ENCODE results near the gene CENPM. TPM values are rescaled to one million over a fixed set of nuclear protein-coding genes. Genes with fewer than 3 reads are reported as not detected.
A peak's percentile ranks its signal among the peaks of the same experiment; 100 is the strongest.

CENPM gene
- total and polyA plus RNA-seq, 9 of the 15 experiments (the other 6 are each of a cell fraction or from before 2014, with no cell fraction given), result 11.3 to 67.7 (median 32.3) TPM

GRCh38 chr22:41946629-41947423 lies at the start of gene CENPM (continued):
- TF ChIP-seq MNT (conservative IDR thresholded peaks at IDR 0.05), result peak; percentile 93 to 96
- no peak for TF ChIP-seq RBM22 (IDR thresholded peaks at IDR 0.05; ENCODE audit: low read depth, low read length, poor library complexity, severe bottlenecking)
- TF ChIP-seq SIN3B (IDR thresholded peaks at IDR 0.05; ENCODE audit: low read depth), result peak; percentile 47; the same call in 1 of the 2 replicates
- TF ChIP-seq, protein P1, sequence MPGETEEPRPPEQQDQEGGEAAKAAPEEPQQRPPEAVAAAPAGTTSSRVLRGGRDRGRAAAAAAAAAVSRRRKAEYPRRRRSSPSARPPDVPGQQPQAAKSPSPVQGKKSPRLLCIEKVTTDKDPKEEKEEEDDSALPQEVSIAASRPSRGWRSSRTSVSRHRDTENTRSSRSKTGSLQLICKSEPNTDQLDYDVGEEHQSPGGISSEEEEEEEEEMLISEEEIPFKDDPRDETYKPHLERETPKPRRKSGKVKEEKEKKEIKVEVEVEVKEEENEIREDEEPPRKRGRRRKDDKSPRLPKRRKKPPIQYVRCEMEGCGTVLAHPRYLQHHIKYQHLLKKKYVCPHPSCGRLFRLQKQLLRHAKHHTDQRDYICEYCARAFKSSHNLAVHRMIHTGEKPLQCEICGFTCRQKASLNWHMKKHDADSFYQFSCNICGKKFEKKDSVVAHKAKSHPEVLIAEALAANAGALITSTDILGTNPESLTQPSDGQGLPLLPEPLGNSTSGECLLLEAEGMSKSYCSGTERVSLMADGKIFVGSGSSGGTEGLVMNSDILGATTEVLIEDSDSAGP (CRISPR knock-in tag; IDR thresholded peaks at IDR 0.05), result peak; percentile 96
- TF ChIP-seq NUFIP1 (IDR thresholded peaks at IDR 0.05; ENCODE audit: partially characterized antibody), result no peak
- no peak for TF ChIP-seq GATAD2B (IDR thresholded peaks at IDR 0.05; ENCODE audit: borderline replicate concordance)
- no peak for TF ChIP-seq ZNF764 (CRISPR knock-in tag; IDR thresholded peaks at IDR 0.05; ENCODE audit: low read depth)
- TF ChIP-seq ZNF197 (CRISPR knock-in tag; IDR thresholded peaks at IDR 0.05; ENCODE audit: low read depth), result no peak
- peak; percentile 76 for TF ChIP-seq FOXM1 (IDR thresholded peaks at IDR 0.05; ENCODE audit: low read depth)
- TF ChIP-seq FOXM1 (CRISPR knock-in tag; IDR thresholded peaks at IDR 0.05; ENCODE audit: low read depth), result no peak
- TF ChIP-seq, protein P2, sequence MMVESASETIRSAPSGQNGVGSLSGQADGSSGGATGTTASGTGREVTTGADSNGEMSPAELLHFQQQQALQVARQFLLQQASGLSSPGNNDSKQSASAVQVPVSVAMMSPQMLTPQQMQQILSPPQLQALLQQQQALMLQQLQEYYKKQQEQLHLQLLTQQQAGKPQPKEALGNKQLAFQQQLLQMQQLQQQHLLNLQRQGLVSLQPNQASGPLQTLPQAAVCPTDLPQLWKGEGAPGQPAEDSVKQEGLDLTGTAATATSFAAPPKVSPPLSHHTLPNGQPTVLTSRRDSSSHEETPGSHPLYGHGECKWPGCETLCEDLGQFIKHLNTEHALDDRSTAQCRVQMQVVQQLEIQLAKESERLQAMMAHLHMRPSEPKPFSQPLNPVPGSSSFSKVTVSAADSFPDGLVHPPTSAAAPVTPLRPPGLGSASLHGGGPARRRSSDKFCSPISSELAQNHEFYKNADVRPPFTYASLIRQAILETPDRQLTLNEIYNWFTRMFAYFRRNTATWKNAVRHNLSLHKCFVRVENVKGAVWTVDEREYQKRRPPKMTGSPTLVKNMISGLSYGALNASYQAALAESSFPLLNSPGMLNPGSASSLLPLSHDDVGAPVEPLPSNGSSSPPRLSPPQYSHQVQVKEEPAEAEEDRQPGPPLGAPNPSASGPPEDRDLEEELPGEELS (CRISPR knock-in tag; IDR thresholded peaks at IDR 0.05; ENCODE audit: borderline replicate concordance), result 0 out of 2 replicates have a peak, but pooled peaks have one; percentile 61
- TF ChIP-seq ZBED1 (IDR thresholded peaks at IDR 0.05), result no peak
- TF ChIP-seq NR1H2 (CRISPR knock-in tag; IDR thresholded peaks at IDR 0.05), result no peak
- peak; percentile 91 for TF ChIP-seq POLR2G (IDR thresholded peaks at IDR 0.05; ENCODE audit: low read depth, low read length)
- TF ChIP-seq, protein P3, sequence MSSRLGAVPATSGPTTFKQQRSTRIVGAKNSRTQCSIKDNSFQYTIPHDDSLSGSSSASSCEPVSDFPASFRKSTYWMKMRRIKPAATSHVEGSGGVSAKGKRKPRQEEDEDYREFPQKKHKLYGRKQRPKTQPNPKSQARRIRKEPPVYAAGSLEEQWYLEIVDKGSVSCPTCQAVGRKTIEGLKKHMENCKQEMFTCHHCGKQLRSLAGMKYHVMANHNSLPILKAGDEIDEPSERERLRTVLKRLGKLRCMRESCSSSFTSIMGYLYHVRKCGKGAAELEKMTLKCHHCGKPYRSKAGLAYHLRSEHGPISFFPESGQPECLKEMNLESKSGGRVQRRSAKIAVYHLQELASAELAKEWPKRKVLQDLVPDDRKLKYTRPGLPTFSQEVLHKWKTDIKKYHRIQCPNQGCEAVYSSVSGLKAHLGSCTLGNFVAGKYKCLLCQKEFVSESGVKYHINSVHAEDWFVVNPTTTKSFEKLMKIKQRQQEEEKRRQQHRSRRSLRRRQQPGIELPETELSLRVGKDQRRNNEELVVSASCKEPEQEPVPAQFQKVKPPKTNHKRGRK (tag; IDR thresholded peaks at IDR 0.05), result no peak
- TF ChIP-seq HNRNPLL (IDR thresholded peaks at IDR 0.05; ENCODE audit: low read depth, low read length, poor library complexity, severe bottlenecking), result peak; percentile 34
- TF ChIP-seq RBBP5 (IDR thresholded peaks at IDR 0.05; ENCODE audit: borderline replicate concordance, insufficient read depth, low read length, poor library complexity, severe bottlenecking), result peak; percentile 5
- TF ChIP-seq ELF1 (tag; IDR thresholded peaks at IDR 0.05), result no peak

Data from K562 (cell line).